HL-60 (cell line): Measurements from ENCODE around the gene PRRT3.

ENCODE experiments used
- REST ChIP-seq: IDR thresholded peaks from 2 replicates; pipeline ENCODE4 v1.6.1; 2012; ENCODE audit warnings: low read depth; ENCODE audit not compliant: insufficient replicate concordance
- TF ChIP-seq, protein P1 (sequence below): IDR thresholded peaks from one replicate; pipeline ENCODE4 v1.5.1; 2011; ENCODE audit warnings: low read length, control low read depth, inconsistent platforms; ENCODE audit not compliant: insufficient read depth

GRCh38 chr3:9914559-9915253 lies 37.5 kb downstream of the PRRT3 start:
- TF ChIP-seq REST, result no peak
- TF ChIP-seq, protein P1, sequence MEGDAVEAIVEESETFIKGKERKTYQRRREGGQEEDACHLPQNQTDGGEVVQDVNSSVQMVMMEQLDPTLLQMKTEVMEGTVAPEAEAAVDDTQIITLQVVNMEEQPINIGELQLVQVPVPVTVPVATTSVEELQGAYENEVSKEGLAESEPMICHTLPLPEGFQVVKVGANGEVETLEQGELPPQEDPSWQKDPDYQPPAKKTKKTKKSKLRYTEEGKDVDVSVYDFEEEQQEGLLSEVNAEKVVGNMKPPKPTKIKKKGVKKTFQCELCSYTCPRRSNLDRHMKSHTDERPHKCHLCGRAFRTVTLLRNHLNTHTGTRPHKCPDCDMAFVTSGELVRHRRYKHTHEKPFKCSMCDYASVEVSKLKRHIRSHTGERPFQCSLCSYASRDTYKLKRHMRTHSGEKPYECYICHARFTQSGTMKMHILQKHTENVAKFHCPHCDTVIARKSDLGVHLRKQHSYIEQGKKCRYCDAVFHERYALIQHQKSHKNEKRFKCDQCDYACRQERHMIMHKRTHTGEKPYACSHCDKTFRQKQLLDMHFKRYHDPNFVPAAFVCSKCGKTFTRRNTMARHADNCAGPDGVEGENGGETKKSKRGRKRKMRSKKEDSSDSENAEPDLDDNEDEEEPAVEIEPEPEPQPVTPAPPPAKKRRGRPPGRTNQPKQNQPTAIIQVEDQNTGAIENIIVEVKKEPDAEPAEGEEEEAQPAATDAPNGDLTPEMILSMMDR, result no peak
